Fibroblast of skin of left quadriceps (primary cell): Measurements from ENCODE around the gene CXXC1.
"Not testable (repeated sequence)": the region's sequence is repeated elsewhere in the genome, so short reads cannot be mapped to it uniquely, and the experiment has no call there.

ENCODE experiments used
- DNase-seq, 2 experiments: peaks; one replicate each; pipeline ENCODE4 v3.0.0-alpha.2; 2013; ENCODE audit warnings: low read depth in 2 of 2

CXXC1 gene

GRCh38 chr18:50274044-50274442, 13.4 kb downstream of the CXXC1 start:
- DNase-seq: no peak

GRCh38 chr18:50273203-50274043, 14.1 kb downstream of the CXXC1 start:
- no peak for DNase-seq

GRCh38 chr18:50272568-50272967, 14.9 kb downstream of the CXXC1 start:
- no peak for DNase-seq

GRCh38 chr18:50268022-50268747, 19.3 kb downstream of the CXXC1 start:
- DNase-seq: no peak

- peak; percentile 61 to 63 for DNase-seq
Measured at GRCh38 chr18:50266248-50266704, 21.2 kb downstream of the CXXC1 start, which contains the start of gene CFAP53. CFAP53 (minus strand) TSS chr18:50266495; CDS start chr18:50266404, 91 bp downstream.

GRCh38 chr18:50262977-50263376, 24.5 kb downstream of the CXXC1 start:
- DNase-seq: no peak

- DNase-seq: no peak
Measured at GRCh38 chr18:50250935-50251334, 36.6 kb downstream of the CXXC1 start.

- DNase-seq: no peak
Measured at GRCh38 chr18:50249576-50249975, 37.9 kb downstream of the CXXC1 start.

GRCh38 chr18:50247561-50247960, 39.9 kb downstream of the CXXC1 start:
- no peak for DNase-seq

GRCh38 chr18:50241768-50242167, 45.7 kb downstream of the CXXC1 start:
- not testable (repeated sequence) for DNase-seq

GRCh38 chr18:50240080-50240563, 47.4 kb downstream of the CXXC1 start:
- DNase-seq: no peak

- DNase-seq: no peak
Measured at GRCh38 chr18:50232419-50232818, 55.1 kb downstream of the CXXC1 start.
